NCI-H187 (cell line): ENCODE measurements around the gene KLK4.

Experiments
- DNase-seq, 2 experiments: peaks; one replicate each; lab custom pipeline; 2025; lab: John Stamatoyannopoulos, UW

Gene KLK4

GRCh38 chr19:50911206-50912101 is at the start of gene KLK4:
Gene KLK4, minus strand, starts transcription at chr19:50911395. Its CDS starts 657 bp downstream, at chr19:50910738.
- no peak for DNase-seq

GRCh38 chr19:50959731-50960500 is 48.7 kb upstream of the KLK4 start:
- no peak for DNase-seq

GRCh38 chr19:50957587-50957986 is 46.4 kb upstream of the KLK4 start:
- no peak for DNase-seq

- no peak for DNase-seq
Measured at GRCh38 chr19:50952910-50953309, 41.7 kb upstream of the KLK4 start, which contains the start of gene KLK5. Gene KLK5, minus strand, starts transcription at chr19:50953038. Its CDS starts 381 bp downstream, at chr19:50952657.

GRCh38 chr19:50949861-50950260 is 38.7 kb upstream of the KLK4 start:
- DNase-seq: no peak

- no peak for DNase-seq
Measured at GRCh38 chr19:50947123-50947522, 35.9 kb upstream of the KLK4 start.

GRCh38 chr19:50944795-50945194 is 33.6 kb upstream of the KLK4 start:
- no peak for DNase-seq

- no peak for DNase-seq
Measured at GRCh38 chr19:50943074-50943828, 32.1 kb upstream of the KLK4 start.

GRCh38 chr19:50939596-50939995 is 28.4 kb upstream of the KLK4 start:
- no peak for DNase-seq

GRCh38 chr19:50933640-50934039 is 22.4 kb upstream of the KLK4 start:
- no peak for DNase-seq

- no peak for DNase-seq
Measured at GRCh38 chr19:50932690-50933083, 21.5 kb upstream of the KLK4 start.

GRCh38 chr19:50932018-50932689 is 21.0 kb upstream of the KLK4 start:
- no peak for DNase-seq

- DNase-seq: no peak
Measured at GRCh38 chr19:50931023-50931422, 19.8 kb upstream of the KLK4 start.

- no peak for DNase-seq
Measured at GRCh38 chr19:50928831-50929230, 17.6 kb upstream of the KLK4 start.

- no peak for DNase-seq
Measured at GRCh38 chr19:50926144-50926543, 14.9 kb upstream of the KLK4 start.

- DNase-seq: no peak
Measured at GRCh38 chr19:50925734-50926133, 14.5 kb upstream of the KLK4 start.

- DNase-seq: no peak
Measured at GRCh38 chr19:50924586-50924985, 13.4 kb upstream of the KLK4 start.

- DNase-seq: peak in 1 of 2 experiments; percentile 76
Measured at GRCh38 chr19:50922317-50922853, 11.2 kb upstream of the KLK4 start.

- no peak for DNase-seq
Measured at GRCh38 chr19:50921426-50922316, 10.5 kb upstream of the KLK4 start.

GRCh38 chr19:50916069-50916468 is 4.9 kb upstream of the KLK4 start:
- no peak for DNase-seq
